BLaER1 treated with 17β-estradiol and CSF1 and Interleukin-3, amounts not matched to agents 10 nM and 100 nM (cell line): Measurements from ENCODE around the gene ANP32A.

ENCODE experiments used
- H3K27ac ChIP-seq, 11 experiments: shearing (Covaris generic); formaldehyde crosslinking; 2 replicates each; pipeline ENCODE4 v1.8.1; 2022
- H3K27me3 ChIP-seq, 11 experiments: shearing (Covaris generic); formaldehyde crosslinking; 2 replicates each; pipeline ENCODE4 v1.8.1; 2022
- H3K36me3 ChIP-seq, 11 experiments: shearing (Covaris generic); formaldehyde crosslinking; 2 replicates each; pipeline ENCODE4 v1.8.1; 2022
- H3K4me1 ChIP-seq, 10 experiments: shearing (Covaris generic); formaldehyde crosslinking; 2 replicates each; pipeline ENCODE4 v1.8.1; 2022
- H3K4me2 ChIP-seq, 11 experiments: shearing (Covaris generic); formaldehyde crosslinking; 2 replicates each; pipeline ENCODE4 v1.8.1; 2022
- H3K4me3 ChIP-seq, 10 experiments: shearing (Covaris generic); formaldehyde crosslinking; 2 replicates each; pipeline ENCODE4 v1.8.1; 2022
- H3K9ac ChIP-seq, 11 experiments: shearing (Covaris generic); formaldehyde crosslinking; 2 replicates each; pipeline ENCODE4 v1.8.1; 2022
- H3K9me3 ChIP-seq, 11 experiments: shearing (Covaris generic); formaldehyde crosslinking; replicated peaks in 1 of 11; 2 replicates each; pipeline ENCODE4 v1.8.1; 2022
- H4K20me1 ChIP-seq, 11 experiments: shearing (Covaris generic); formaldehyde crosslinking; 2 replicates each; pipeline ENCODE4 v1.8.1; 2022
- Cebpa-rat ChIP-seq, 11 experiments: shearing (Covaris generic); IDR thresholded peaks; 2 replicates each; pipeline ENCODE4 v1.8.1; 2022

The ANP32A gene

DNA sequence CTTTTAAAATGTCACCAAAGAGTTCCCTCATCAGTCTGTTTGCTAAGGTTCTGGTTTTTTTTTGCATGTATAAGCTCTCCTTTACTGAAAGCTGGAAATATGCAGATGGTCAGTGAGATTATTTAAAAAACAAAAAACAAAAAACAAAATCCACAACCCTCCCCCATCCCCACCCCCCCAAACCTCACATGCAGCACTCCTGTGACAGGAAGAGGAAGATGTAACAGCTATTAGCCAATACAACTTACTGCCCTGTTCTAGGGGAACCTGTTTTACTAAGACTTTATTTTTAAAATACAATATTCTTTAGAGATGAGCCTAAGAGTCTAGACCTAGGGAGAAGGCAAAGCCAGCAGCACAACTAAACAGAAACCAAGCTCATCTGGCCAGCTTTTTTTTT lies 39.5 kb downstream of the ANP32A start:
- Histone ChIP-seq H3K4me2 (peak overlapping the region; percentile 71 to 93 (median 85)), H3K36me3 (peaks cover 74 to 96% (median 86%) of the 10 kb centered on the region in 11 experiments), H3K27me3 (no peaks in the 10 kb centered on the region), H3K4me1 (peaks cover 52 to 80% (median 67%) of the 10 kb centered on the region in 10 experiments), H3K4me3 (peak overlapping the region in 8 of 10 experiments; percentile 10 to 55 (median 40); a peak in 12 of 20 replicates), H3K27ac (peak overlapping the region; percentile 67 to 90 (median 84)), H3K9ac (peak overlapping the region; percentile 64 to 77 (median 70)), H4K20me1 (peaks cover 12 to 43% (median 30%) of the 10 kb centered on the region in 11 experiments; a peak in 20 of 22 replicates), H3K9me3 (no peaks in the 10 kb centered on the region)
- no peak for TF ChIP-seq Cebpa-rat (IDR thresholded peaks at IDR 0.05)

DNA sequence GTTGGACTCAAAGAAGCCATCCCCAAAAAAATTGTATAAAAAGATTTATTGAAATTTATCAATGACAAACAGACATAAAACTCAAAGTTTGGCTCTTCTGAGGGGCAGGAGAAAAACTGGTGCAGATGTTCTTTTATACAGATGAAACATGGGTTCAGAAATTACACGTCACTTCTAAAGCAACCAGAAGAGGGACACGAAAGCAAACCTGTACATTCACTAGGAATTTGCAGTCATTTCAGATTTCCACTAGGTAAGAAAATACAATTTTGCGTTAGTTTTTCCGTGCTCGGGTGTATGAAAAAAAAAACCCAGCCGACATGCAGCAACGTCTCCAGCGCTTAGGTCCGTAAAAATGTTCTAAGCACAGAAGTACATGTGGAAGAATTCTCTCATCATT lies 41.8 kb downstream of the ANP32A start:
- H3K4me2 ChIP-seq, result no peak overlapping the region
- TF ChIP-seq Cebpa-rat (IDR thresholded peaks at IDR 0.05), result no peak
- peaks cover 51 to 73% (median 63%) of the 10 kb centered on the region in 11 experiments for H3K36me3 ChIP-seq

DNA sequence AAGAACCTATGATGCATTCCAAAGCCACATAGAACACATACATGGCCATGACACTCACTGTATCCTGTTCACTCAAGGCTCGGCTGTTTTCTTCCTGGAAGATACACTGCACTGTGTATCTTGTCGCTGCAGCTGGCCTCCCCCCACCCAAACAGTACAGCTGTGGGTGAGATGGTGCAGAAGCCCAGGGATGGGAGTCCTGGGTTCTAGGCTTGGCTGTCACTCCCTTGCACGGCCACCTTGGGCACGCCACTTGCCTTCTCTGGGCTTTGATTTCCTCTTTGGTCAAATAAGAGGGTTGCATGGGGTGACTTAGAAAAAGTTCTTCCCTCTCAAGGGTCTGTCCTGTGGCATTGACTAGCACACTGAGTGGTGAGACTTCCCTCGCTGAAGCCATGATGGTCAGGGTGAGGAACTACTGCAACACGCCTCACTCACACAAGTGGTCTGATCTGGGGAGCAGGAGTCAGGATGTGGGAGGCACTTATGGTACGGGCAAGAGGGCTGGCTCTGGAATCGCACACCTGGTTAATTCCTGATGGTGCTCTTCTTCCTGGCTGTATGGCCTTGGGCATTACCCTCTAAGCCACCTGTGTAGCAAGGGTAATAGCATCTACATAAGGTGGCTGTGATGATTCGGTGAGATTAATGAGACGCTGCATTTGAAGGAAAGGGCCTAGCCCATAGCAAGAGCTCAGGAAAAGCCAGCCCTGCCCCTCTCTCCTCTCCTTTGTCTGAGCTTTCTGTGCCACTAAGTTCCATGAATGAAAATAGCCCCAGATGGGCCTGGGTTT lies 44.0 kb downstream of the ANP32A start:
- Histone ChIP-seq H3K4me3 (no peak overlapping the region), H3K4me2 (peak overlapping the region in 5 of 11 experiments; percentile 32 to 81 (median 66); a peak in 9 of 22 replicates), H3K9ac (peak overlapping the region in 1 of 11 experiments; percentile 23; a peak in 1 of 22 replicates), H3K4me1 (peaks cover 11 to 53% (median 34%) of the 10 kb centered on the region in 10 experiments), H3K9me3 (peaks cover 0 to 21% (median 10%) of the 10 kb centered on the region in 11 experiments; a peak in 18 of 22 replicates), H3K27ac (peak overlapping the region in 4 of 11 experiments; percentile 8 to 48 (median 28); a peak in 3 of 22 replicates), H3K36me3 (peaks cover 34 to 51% (median 44%) of the 10 kb centered on the region in 11 experiments), H3K27me3 (no peaks in the 10 kb centered on the region), H4K20me1 (no peaks in the 10 kb centered on the region)
- TF ChIP-seq Cebpa-rat (IDR thresholded peaks at IDR 0.05), result no peak

More for the DNA sequence above, 41.8 kb downstream of the ANP32A start:
- H3K27ac ChIP-seq, result 0 out of 22 replicates have a peak overlapping the region, but pooled peaks of 1 of the 11 experiments have one; percentile 6
- H3K27me3 ChIP-seq, result no peaks in the 10 kb centered on the region
- H3K9me3 ChIP-seq, result peaks cover 0 to 21% (median 10%) of the 10 kb centered on the region in 11 experiments; a peak in 18 of 22 replicates
- peaks cover 0 to 21% (median 10%) of the 10 kb centered on the region in 11 experiments; a peak in 15 of 22 replicates for H4K20me1 ChIP-seq
- H3K4me1 ChIP-seq, result peaks cover 29 to 67% (median 53%) of the 10 kb centered on the region in 10 experiments
- H3K4me3 ChIP-seq, result no peak overlapping the region
- no peak overlapping the region for H3K9ac ChIP-seq

DNA sequence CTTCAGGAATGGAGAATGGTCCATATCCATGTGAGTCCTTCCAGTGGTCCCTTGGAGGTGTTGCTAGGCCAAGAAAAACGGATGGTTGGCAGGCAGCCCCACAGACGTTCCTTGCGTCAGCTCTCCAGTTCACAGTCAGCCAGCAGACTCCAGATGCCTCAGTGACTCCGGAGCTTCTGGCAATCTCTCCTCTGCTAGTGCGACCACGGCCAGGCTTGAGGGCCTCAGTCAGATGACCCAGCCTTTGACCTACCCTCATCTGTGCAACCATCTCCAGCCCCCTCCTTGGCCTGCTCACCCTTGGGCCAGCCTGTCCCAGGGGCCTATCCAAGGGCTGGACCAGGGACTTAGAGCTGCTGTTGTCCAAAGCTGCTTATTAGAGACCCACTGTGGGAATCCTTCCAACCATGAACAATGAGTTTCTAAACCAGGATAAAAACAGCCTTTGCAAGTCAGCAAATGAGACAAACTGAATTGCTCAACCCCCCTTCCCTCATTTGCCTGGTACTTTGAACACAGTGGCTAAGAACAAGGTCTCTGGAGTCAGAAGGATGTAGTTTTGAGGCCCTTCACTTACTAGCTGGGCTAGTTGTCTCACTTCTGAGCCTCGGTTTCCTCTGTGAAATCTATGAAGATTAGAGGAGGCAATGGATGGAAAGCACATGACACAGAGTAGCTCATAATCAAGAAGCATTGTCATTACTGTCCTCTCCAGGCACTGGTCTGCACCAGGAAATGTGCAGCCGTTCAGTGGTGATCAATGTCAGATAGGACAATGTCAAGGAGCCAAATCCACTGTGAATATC lies 44.8 kb downstream of the ANP32A start:
- no peak overlapping the region for H3K4me3 ChIP-seq
- peaks cover 12 to 53% (median 32%) of the 10 kb centered on the region in 10 experiments; a peak in 19 of 20 replicates for H3K4me1 ChIP-seq
- H3K27ac ChIP-seq, result peak overlapping the region in 6 of 11 experiments; percentile 11 to 48 (median 26); a peak in 7 of 22 replicates
- peak overlapping the region in 5 of 11 experiments; percentile 32 to 81 (median 66); a peak in 10 of 22 replicates for H3K4me2 ChIP-seq
- no peaks in the 10 kb centered on the region for H3K27me3 ChIP-seq
- no peaks in the 10 kb centered on the region for H4K20me1 ChIP-seq
- TF ChIP-seq Cebpa-rat (IDR thresholded peaks at IDR 0.05), result no peak
- H3K36me3 ChIP-seq, result peaks cover 33 to 44% (median 40%) of the 10 kb centered on the region in 11 experiments
- H3K9ac ChIP-seq, result peak overlapping the region in 1 of 11 experiments; percentile 23; a peak in 1 of 22 replicates
- peaks cover 0 to 21% (median 10%) of the 10 kb centered on the region in 11 experiments; a peak in 18 of 22 replicates for H3K9me3 ChIP-seq

- Histone ChIP-seq H3K4me2 (peak overlapping the region in 3 of 11 experiments; percentile 66 to 81 (median 69); a peak in 5 of 22 replicates), H3K9me3 (peaks cover 0 to 21% (median 10%) of the 10 kb centered on the region in 11 experiments; a peak in 18 of 22 replicates), H3K27ac (peak overlapping the region in 3 of 11 experiments; percentile 26 to 48 (median 45); a peak in 3 of 22 replicates), H3K4me1 (peaks cover 9 to 51% (median 27%) of the 10 kb centered on the region in 10 experiments; a peak in 17 of 20 replicates), H4K20me1 (no peaks in the 10 kb centered on the region), H3K36me3 (peaks cover 26 to 37% (median 33%) of the 10 kb centered on the region in 11 experiments), H3K4me3 (no peak overlapping the region), H3K9ac (no peak overlapping the region), H3K27me3 (no peaks in the 10 kb centered on the region)
- no peak for TF ChIP-seq Cebpa-rat (IDR thresholded peaks at IDR 0.05)
Observed at GRCh38 chr15:68775236-68775577, 45.5 kb downstream of the ANP32A start.

- no peaks in the 10 kb centered on the region for H4K20me1 ChIP-seq
- no peaks in the 10 kb centered on the region for H3K27me3 ChIP-seq
- peaks cover 23 to 32% (median 30%) of the 10 kb centered on the region in 11 experiments for H3K36me3 ChIP-seq
- TF ChIP-seq Cebpa-rat (IDR thresholded peaks at IDR 0.05), result no peak
- no peak overlapping the region for H3K4me2 ChIP-seq
- H3K4me1 ChIP-seq, result peaks cover 8 to 53% (median 27%) of the 10 kb centered on the region in 10 experiments; a peak in 14 of 20 replicates
- no peak overlapping the region for H3K9ac ChIP-seq
- no peak overlapping the region for H3K27ac ChIP-seq
- peaks cover 0 to 21% (median 10%) of the 10 kb centered on the region in 11 experiments; a peak in 18 of 22 replicates for H3K9me3 ChIP-seq
- H3K4me3 ChIP-seq, result no peak overlapping the region
Observed at GRCh38 chr15:68774521-68775235, 46.0 kb downstream of the ANP32A start.

DNA sequence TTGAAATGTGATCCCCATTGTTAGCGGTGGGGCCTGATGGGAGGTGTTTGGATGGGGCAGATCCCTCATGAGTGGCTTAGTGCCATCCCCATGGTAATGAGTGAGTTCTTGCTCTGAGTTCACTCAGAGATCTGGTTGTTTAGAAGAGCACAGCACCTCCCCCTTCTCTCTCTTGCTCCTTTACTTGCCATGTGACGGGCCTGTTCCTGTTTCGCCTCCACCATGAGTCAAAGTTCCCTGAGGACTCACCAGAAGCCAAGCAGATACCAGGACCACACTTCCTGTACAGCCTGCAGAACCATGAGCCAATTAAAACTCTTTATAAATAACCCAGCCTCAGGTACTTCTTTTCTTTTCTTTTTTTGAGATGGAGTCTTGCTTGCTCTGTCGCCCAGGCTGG lies 46.6 kb downstream of the ANP32A start:
- H3K9me3 ChIP-seq, result peaks cover 0 to 21% (median 10%) of the 10 kb centered on the region in 11 experiments; a peak in 18 of 22 replicates

GRCh38 chr15:68773036-68773435 lies 47.7 kb downstream of the ANP32A start:
- H3K4me2 ChIP-seq, result no peak overlapping the region
- H4K20me1 ChIP-seq, result no peaks in the 10 kb centered on the region
- no peak overlapping the region for H3K9ac ChIP-seq
- H3K4me1 ChIP-seq, result peaks cover 8 to 66% (median 25%) of the 10 kb centered on the region in 10 experiments; a peak in 14 of 20 replicates
- no peak overlapping the region for H3K4me3 ChIP-seq
- H3K36me3 ChIP-seq, result peaks cover 7 to 16% (median 13%) of the 10 kb centered on the region in 11 experiments
- no peak overlapping the region for H3K27ac ChIP-seq
- H3K27me3 ChIP-seq, result no peaks in the 10 kb centered on the region
- no peak for TF ChIP-seq Cebpa-rat (IDR thresholded peaks at IDR 0.05)
- H3K9me3 ChIP-seq, result peaks cover 0 to 21% (median 10%) of the 10 kb centered on the region in 11 experiments; a peak in 18 of 22 replicates

More for the DNA sequence above, 46.6 kb downstream of the ANP32A start:
- 0 out of 22 replicates have a peak overlapping the region, but pooled peaks of 1 of the 11 experiments have one; percentile 8 for H3K4me2 ChIP-seq
- H3K4me3 ChIP-seq, result no peak overlapping the region
- H3K27me3 ChIP-seq, result no peaks in the 10 kb centered on the region
- peaks cover 8 to 57% (median 25%) of the 10 kb centered on the region in 10 experiments; a peak in 14 of 20 replicates for H3K4me1 ChIP-seq
- H3K36me3 ChIP-seq, result peaks cover 18 to 27% (median 24%) of the 10 kb centered on the region in 11 experiments
- no peaks in the 10 kb centered on the region for H4K20me1 ChIP-seq
- TF ChIP-seq Cebpa-rat (IDR thresholded peaks at IDR 0.05), result no peak
- H3K9ac ChIP-seq, result no peak overlapping the region
- H3K27ac ChIP-seq, result no peak overlapping the region
